ENCODE data around the gene CKMT2. TPM values are rescaled to one million over a fixed set of nuclear protein-coding genes. Genes with fewer than 3 reads are reported as not detected.

Gene CKMT2
- total and polyA plus RNA-seq, 8 donors = 1.5 to 6.0 (median 4.8) TPM

DNA sequence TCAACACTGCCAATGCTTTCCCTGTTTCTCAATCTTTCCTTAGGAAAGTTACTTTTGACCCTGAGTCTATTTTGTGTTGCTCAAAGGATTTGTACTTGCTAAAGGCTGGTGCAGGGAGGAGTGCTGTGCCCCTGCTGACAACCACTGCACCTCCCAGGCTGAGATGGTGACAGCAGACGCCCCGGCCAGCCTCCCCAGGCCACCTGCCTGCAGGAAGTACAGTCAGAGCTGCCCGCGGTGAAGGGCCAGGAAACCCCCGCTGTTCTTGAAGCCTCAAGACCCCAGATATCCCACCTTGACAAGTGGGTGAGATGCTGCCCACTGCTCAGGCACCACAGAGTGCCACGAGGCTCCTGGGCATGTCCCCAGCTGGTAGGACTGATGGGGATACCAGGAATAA, 44.2 kb upstream of the CKMT2 start:
- intact Hi-C loops (cut with DNase I) = loop anchor here in 1 of 2 donors (10.0 kb wide), 1 partner anchor 504 kb away; no protein-coding TSS in a partner anchor
- no peak overlapping the region for H3K4me3 ChIP-seq
- DNase-seq = no peak
- H3K27ac ChIP-seq = no peak overlapping the region
- no peak for ATAC-seq
- H3K9me3 ChIP-seq = no peaks in the 10 kb centered on the region
- TF ChIP-seq, protein P1, sequence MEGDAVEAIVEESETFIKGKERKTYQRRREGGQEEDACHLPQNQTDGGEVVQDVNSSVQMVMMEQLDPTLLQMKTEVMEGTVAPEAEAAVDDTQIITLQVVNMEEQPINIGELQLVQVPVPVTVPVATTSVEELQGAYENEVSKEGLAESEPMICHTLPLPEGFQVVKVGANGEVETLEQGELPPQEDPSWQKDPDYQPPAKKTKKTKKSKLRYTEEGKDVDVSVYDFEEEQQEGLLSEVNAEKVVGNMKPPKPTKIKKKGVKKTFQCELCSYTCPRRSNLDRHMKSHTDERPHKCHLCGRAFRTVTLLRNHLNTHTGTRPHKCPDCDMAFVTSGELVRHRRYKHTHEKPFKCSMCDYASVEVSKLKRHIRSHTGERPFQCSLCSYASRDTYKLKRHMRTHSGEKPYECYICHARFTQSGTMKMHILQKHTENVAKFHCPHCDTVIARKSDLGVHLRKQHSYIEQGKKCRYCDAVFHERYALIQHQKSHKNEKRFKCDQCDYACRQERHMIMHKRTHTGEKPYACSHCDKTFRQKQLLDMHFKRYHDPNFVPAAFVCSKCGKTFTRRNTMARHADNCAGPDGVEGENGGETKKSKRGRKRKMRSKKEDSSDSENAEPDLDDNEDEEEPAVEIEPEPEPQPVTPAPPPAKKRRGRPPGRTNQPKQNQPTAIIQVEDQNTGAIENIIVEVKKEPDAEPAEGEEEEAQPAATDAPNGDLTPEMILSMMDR (IDR thresholded peaks at IDR 0.05) = no peak
- no peaks in the 10 kb centered on the region for H3K36me3 ChIP-seq
- no peaks in the 10 kb centered on the region for H3K27me3 ChIP-seq
- no peaks in the 10 kb centered on the region for H3K4me1 ChIP-seq

DNA sequence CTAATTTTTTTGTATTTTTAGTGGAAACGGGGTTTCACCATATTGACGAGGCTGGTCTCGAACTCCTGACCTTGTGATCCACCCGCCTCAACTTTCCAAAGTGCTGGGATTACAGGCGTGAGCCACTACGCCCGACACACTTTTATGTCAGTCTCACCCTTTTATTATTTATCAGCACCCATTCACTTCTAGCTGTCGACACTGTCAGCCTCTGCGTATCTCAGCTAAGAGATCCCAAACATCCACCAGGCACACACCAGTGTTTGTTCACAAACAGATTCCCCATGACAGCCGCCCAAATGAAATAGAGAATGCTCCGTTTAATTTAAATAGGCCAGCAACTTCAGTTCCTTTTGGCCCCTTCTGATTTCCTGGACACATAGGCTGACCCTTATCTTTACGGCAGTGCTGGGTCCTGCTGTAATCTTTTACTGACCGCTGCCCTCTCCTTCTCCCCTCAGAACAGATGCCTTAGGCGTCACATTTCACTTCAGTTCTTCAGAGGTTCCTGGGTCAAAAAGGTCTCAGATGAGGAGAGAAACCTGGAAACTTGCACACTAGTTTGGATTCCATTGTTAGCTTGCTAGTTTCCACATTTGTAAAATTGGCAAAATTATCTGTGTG, 43.1 kb upstream of the CKMT2 start:
- H3K4me1 ChIP-seq = peaks cover 0 to 5% of the 10 kb centered on the region in 2 donors
- no peak overlapping the region for H3K27ac ChIP-seq
- H3K4me3 ChIP-seq = no peak overlapping the region
- H3K27me3 ChIP-seq = no peaks in the 10 kb centered on the region
- H3K36me3 ChIP-seq = no peaks in the 10 kb centered on the region
- intact Hi-C loops (cut with DNase I) = loop anchor here in 1 of 2 donors (10.0 kb wide), 1 partner anchor 505 kb away; no protein-coding TSS in a partner anchor
- DNase-seq (no peak), ATAC-seq (no peak)
- TF ChIP-seq, protein P1 (IDR thresholded peaks at IDR 0.05) = no peak
- H3K9me3 ChIP-seq = no peaks in the 10 kb centered on the region

DNA sequence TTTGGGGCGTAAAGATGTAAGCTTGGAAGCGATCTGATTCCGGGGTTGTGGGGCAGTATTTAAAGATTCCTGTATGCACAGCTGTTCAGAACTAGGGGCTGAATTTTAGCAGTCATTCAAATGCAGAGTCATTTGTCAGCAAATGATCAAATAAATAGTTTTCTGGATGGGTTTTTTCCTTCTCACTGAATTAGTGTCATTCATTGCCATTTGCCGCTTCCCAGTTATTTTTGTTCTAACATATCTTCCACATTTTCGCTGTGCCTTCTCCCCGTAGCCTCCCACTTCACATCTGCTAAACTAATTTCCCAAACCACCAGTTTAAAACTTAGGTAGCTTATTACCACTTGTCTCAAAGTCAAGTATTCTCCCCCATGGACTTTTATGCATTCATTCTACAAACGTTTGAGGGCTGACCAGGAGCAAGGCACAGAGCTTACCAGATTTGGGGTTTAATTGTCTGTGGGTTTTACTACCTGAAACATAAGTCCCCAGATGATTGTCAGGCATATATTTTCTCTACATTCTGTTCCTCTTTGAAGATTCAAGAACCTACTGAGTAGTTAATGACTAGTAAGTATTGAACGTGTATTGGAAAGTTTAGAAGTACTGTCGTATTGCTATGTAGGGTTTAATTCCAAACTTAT, 41.3 kb upstream of the CKMT2 start:
- Histone ChIP-seq H3K27me3 (no peaks in the 10 kb centered on the region), H3K4me3 (no peak overlapping the region), H3K27ac (no peak overlapping the region), H3K36me3 (no peaks in the 10 kb centered on the region), H3K4me1 (peaks cover 4 to 7% of the 10 kb centered on the region in 2 donors), H3K9me3 (no peaks in the 10 kb centered on the region)
- TF ChIP-seq, protein P1 (IDR thresholded peaks at IDR 0.05) = no peak
- intact Hi-C loops (cut with DNase I) = no loop called here
- ATAC-seq = no peak
- no peak for DNase-seq

DNA sequence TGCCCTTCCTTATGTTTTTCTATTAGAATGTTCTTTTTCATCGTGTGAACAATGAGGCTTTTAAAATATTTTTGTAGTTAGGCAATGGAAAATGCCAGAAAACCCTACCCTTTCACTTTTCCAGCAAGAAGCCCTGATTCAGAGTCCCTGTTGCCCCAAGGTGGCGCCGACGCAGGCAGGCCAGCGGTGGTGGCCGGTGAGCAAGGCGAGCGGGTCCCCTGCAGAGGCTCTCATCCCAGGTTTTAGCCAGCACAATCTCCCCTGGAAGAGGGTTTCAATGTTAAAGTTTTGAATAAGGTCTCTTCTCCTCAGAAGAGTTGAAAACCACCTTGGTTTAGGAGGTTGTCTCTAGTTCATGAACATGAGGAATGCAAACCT, 40.8 kb upstream of the CKMT2 start:
- Histone ChIP-seq H3K4me3 (no peak overlapping the region), H3K27ac (no peak overlapping the region), H3K4me1 (peaks cover 4 to 7% of the 10 kb centered on the region in 2 donors), H3K9me3 (no peaks in the 10 kb centered on the region), H3K36me3 (no peaks in the 10 kb centered on the region), H3K27me3 (no peaks in the 10 kb centered on the region)
- intact Hi-C loops (cut with DNase I) = no loop called here
- DNase-seq = no peak
- no peak for ATAC-seq
- TF ChIP-seq, protein P1 (IDR thresholded peaks at IDR 0.05) = no peak

DNA sequence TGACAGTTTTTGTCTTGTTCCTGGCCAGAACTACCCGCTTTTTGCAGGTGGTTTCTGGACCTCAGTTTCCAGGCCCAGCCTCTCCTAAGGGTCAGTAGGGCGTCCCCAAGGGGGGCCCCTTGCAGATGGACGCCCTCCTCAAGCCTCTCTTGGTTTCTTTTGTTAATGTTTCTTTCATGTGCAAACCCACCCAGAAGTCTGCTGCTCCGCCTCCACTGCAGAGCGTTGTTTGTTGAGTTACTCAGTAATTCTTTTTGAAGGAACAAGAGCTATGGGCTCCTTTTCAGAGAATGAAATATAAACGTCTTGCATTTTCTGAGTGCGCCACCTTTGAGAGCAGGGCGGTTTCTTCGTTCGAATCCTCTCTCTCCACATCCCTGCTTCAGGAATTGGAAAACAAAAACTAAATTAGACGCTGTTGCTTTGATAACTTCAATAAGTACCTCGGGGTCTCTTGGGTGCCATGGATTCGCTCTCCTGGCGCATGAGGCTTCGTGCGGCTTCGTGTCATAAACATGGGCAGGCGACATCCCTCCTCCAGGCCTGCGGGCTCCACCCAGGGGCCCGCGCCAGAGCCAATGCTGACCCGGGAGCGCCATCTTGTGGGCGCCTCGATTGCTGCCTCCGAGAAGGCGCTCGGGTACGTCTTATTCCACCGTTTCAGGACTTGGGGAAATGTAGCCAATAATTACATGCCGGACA, 38.3 kb upstream of the CKMT2 start:
- intact Hi-C loops (cut with DNase I) = no loop called here
- peak; percentile 100 for ATAC-seq
- H3K36me3 ChIP-seq = no peaks in the 10 kb centered on the region

More for the DNA sequence above, 38.3 kb upstream of the CKMT2 start:
- H3K4me1 ChIP-seq = peaks cover 4 to 7% of the 10 kb centered on the region in 2 donors
- peak; percentile 74 to 92 (median 84) for DNase-seq
- no peaks in the 10 kb centered on the region for H3K27me3 ChIP-seq
- no peak overlapping the region for H3K4me3 ChIP-seq
- TF ChIP-seq, protein P1 (IDR thresholded peaks at IDR 0.05) = peak; percentile 83 to 90
- H3K27ac ChIP-seq = no peak overlapping the region
- no peaks in the 10 kb centered on the region for H3K9me3 ChIP-seq
